GM18861 (cell line): ENCODE results near the gene SAMD5.
"Not testable (repeated sequence)": the region's sequence is repeated elsewhere in the genome, so short reads cannot be mapped to it uniquely, and the experiment has no call there.

Source experiments
- ATAC-seq: cut with Tn5 transposase; IDR thresholded peaks from one replicate; pipeline ENCODE4 v1.9.1; 2021; ENCODE audit not compliant: unreplicated experiment

The SAMD5 gene

DNA sequence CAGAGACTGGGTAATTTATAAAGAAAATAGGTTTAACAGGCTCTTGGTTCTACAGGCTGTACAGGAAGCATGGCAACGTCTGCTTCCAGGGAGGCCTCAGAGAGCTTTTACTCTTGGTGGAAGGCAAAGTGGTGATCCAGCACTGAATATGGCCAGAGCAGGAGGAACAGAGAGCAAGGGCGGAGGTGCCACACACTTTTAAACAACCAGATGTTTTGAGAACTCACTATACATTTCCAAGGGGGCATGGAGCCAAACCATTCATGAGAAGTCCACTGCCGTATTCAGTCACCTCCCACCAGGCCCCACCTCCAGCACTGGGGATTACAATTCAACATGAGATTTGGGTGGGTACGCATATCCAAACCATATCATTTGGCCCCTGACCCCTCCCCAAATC is 18.7 kb downstream of the SAMD5 start:
- ATAC-seq, result no peak

DNA sequence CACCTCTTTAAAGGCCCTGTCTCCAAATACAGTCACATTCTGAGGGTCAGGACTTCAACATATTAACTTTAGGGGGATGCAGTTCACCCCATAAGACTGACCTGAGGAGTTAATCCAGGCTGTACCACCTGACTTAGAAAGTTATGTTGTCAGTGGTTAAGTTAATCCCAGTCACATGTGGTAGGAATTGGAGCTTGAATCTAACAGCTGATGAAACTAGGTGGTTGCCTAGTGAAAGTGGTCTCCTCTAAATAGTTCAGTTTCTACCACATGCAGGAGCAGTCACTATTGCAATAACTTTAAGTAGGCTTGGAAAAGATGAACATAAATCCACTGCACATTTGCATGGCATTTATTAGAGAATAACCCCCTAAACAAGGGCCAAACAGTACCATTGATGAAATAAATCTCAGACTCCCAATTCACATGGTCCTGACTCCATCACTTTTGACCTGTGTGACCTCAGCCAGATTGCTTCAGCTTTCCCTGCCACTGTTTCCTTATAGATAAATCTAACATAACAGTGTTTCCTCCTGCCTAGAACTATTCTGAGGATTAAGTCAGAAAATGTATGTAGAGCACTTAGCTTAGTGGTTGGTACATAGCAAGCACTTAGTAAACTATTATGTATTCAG is 20.1 kb downstream of the SAMD5 start:
- ATAC-seq, result no peak

DNA sequence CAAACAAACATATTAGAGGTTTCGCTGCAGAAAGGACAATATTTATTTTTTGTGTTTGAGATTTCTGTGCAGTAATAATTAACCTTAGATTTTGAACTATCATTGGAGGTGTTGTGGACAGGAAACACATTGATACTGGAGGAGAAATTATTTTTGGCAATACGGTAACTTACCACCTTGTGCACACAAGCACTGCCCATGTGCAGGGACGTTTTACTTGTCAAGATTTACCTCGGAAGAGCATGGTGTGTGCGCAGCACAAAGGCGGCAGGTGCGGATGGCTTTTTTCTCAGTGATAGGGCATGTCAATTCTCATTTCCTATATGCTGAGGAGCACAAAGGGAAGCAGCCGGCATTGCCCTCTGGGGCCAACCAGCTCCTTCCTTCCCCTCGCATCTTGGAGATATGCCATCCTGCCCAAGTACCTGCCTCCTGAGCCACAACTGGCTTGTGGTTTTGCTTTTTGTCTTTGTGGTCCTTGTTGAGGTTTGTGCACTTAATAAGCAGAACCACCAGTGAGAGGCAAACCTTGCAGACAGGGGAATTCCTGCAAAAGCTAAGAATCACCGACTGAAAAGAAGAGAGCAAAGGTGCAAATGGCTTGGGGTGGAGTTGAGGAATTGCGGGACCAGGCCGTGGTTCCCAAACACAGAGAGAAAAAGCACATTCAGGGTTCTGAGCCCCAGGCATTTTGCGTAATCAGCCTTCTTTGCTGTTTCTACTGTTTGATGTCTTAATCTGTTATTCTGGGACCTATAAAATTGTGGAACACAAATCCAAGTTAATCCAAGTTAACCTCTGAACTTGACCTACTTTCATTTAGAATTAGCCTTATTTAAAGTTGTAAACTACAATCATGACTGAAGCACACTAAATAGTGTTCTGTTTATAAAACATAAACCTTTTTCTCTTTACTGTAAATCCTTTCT is 21.9 kb downstream of the SAMD5 start:
- peak; percentile 83 for ATAC-seq

DNA sequence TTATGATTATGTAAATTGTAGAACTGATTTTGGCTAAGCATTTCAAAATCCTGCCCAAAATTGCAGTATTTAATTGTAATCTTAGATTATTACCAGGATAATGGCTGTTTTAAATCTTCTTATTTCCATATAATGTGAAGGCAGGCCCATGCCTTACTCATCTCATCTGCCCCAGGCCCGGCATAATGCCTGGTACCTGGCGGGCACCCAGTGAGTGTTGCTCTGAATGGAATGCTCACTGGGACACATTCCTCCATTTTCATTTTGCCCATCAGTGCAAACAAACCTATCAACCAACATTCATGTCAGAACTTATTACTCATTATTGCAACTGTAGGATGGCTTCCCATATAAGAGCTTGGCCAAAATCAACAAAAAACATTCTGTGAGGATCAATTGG is 22.8 kb downstream of the SAMD5 start:
- ATAC-seq, result no peak

DNA sequence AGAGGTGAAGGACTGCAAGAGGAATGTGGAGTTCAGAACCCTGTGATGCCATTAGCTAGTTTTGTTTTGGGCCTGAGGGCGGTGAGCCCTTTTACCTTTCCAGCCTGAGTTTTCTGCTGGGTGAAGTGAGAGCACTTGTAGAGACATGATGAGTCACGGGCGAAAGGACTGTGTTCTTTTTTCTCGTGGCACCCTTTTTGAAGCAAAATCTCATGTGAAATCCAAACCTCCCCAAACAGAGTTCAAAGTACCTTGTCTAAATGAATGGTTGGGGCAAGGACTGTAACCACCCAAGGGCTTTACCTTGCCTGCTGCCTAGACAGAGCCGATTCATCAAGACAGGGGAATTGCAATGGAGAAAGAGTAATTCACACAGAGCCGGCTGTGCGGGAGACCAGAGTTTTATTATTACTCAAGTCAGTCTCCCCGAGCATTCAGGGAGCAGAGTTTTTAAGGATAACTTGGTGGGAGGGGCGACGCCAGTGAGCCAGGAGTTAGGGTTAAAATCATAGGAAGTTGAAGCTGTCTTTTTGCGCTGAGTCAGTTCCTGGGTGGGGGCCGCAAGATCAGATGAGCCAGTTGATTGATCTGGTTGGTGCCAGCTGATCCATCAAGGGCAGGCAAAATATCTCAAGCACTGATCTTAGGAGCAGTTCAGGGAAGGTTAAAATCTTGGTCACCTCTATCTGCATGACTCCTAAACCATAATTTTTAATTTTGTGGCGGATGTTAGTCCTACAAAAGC is 25.8 kb downstream of the SAMD5 start:
- no peak for ATAC-seq

DNA sequence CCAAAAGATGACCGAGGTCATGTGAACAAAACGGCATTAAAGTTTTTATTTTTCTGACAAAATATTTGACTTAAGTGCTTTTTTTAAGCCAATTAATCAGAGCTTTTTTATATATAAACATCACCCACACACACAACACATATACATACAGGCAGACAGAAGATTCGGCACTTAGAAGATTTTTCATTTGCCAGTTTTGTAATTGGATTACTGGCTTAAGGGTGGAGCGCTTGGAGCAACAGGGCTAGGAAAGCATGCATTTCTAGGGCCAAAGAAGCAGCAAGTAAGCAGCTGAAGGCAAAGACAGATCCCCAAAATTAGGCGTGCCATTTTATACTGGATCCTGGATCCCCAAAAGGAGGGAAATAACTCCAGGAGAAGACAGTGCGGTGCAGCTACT is 30.3 kb downstream of the SAMD5 start:
- ATAC-seq, result no peak

DNA sequence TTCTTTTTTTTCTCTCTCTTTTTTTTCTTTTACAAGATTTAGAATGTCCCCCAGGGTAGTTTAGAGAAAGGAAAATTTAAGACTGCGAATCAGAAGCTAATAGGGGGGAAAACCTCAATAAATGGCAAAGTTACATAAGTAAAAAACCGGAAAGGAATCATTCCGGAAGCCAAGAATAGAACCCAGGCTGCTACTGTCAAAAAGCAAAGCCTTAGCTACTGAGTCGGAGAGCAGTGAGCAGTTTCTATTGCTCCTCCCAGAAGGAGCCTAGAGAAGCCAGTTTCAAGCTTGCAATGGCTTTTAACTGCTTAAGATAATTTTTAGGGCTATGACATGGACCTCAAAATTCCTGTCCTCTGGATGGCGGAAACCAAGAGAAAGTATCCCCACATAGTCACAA is 31.6 kb downstream of the SAMD5 start:
- no peak for ATAC-seq

DNA sequence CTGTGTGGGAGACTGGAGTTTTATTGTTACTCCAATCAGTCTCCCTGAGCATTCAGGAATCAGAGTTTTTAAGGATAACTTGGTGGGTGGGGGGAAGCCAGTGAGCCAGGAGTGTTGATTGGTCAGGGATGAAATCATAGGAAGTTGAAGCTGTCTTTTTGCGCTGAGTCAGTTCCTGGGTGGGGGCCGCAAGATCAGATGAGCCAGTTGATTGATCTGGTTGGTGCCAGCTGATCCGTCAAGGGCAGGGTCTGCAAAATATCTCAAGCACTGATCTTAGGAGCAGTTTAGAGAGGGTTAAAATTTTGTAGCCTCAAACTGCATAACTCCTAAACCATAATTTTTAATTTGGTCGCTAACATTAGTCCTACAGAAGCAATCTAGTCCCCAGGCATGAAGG is 33.9 kb downstream of the SAMD5 start:
- not testable (repeated sequence) for ATAC-seq

DNA sequence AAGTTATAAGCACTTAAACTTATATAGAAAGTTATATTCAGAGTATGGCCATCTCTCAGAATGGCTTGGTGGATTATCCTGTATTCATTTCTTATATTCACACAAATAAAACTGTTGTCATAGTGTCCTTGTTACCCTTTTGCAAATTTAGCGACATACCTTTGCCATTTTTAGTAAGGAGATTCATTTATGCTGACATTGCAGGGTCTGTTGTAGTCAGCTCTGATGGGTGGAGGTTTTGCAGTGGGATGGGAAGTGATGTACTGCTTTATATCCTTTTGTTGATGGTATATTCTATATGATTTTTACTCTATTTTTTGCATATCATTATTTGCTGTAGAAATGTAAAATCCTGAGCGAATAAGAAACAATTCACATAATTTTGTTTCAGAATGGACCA is 35.9 kb downstream of the SAMD5 start:
- ATAC-seq, result no peak

DNA sequence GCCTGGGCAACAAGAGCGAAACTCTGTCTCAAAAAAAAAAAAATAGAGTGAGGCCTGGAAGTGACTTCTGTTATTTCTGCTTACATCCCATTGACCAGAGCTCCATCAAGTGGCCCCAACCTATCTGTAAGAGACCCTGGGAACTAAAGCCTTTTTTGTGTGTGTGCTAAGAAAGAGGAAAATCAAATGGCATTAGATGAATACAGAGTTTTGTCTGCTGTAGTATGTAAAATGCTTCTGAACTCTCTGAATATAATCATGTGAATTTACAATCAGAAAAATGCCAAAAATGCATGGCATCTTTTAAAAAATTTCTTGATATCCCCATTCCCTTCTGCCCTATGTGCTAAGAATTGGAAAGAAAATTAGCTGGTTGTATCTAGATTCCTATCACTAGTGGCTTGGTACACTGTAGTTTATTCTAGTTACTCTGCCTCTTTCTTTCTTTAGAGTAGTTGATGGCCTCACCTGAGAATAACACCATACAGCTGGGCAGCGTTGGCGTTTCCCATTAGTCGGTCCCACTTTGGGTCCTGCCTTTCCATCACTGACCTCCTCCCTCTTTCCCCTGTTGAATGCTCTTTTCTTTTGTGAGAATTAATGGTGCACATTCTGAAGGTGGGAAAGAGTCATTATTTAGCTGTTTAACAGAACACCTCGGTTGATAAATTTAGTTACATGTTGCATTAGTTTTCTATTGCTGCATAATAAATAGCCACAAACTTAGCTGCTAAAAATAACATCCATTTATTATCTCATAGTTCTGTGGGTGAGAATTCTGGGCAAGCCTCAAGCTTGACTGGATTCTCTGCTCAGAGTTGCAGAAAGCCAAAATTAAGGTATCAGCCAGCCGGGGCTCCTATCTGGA is 38.2 kb downstream of the SAMD5 start:
- no peak for ATAC-seq

DNA sequence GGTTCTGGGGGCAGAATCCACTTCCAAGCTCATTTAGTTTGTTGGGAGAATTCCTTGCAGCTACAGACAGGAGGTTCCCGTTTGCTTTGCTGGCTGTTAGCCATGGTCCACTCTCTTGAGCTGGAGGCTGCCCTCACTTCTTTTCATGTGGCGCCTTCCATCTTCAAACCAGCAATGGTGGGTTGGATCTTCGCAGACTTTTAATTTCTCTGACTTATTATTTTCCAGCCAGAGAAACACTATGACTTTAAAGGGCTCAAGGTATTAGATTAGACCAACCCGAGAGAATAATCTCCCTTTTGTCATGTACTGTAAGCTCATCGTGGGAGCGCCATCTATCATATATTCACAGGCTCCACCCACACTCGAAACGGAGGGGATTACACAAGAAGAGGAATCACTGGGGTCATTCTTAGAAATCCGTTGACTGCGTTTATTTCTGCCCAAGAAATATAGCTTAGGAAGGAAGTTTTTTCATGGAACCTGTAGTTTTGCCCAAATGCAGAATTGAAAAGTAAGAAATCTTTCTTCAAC is 38.9 kb downstream of the SAMD5 start:
- no peak for ATAC-seq

DNA sequence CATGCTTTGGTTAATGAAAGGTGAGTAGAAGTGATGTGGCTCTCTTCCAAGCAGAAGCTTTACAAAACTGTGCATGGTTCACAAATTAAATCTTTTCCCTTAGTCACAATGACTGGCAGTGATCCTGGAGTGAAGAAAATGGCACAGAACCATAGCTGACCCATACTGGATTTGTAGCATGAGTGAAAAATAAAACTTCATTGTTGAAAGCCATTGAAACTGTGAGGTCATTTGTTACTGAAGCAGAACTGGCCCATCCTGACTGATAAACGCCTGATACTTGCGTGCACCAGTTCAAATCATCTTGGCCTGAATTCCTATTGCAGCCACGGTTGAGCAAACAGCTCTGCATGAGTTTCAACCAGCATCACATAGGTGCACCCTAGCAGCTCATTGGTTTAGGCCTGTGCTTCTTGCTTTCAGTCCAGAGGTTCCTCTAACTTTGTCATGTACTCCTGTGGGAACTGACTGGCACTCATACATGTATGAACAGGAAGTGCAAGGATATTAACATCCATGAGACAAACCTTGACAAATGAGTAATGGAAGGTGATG is 40.5 kb downstream of the SAMD5 start:
- no peak for ATAC-seq

DNA sequence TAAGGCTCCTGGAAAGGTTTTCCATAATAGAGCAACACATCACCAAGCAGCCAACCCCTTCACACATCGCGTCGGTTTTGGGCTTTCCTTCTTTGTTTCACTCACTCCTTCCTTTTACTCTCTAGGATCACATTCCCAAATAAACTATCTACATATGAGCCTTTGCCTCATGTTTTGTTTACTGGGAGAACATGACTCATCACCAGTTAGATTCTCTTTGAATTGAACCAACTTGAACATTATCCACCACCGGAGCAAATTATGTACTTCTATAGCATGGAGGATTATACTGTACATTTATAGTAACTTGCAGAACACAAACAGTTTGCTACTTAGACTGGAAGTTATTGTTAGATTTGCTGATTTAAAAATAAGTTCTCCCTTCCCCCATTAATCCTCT is 41.0 kb downstream of the SAMD5 start:
- ATAC-seq, result no peak

DNA sequence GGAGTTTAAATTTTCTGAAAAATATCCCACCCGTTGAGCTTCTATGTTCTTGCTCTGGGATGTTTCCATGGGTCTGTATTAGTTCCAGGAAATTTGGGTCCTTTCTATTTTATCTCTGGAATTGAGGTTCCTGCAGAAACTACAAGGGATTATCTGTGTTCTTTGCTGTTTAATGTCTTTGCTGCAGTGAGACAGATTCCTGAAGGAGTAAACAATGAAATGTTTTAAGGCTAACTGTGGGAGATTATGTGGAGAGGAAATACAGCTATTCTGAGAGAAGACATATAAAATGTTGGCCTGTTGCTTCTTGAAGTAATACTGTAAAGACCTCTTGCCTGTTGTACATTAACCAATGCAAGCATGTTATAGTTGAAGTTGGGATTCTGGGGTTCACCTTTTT is 43.5 kb downstream of the SAMD5 start:
- no peak for ATAC-seq

DNA sequence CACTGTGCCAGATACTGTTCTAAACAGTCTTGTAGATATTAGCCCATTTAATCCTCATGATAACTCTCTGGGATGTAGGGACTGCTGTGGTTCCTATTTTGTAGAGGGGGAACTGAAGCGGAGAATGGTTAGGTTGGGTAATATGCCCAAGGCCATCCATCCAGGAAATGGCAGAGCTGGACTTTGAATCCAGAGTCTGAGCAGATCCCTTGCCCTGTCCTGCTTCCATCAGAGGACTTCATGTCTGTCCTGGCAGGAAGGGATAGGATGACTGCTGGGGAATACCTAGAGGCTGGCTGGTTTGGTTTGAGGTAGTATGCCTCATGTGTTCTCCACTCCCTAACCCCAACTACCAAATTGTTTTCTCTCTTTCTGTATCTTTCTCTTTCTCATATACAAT is 44.6 kb downstream of the SAMD5 start:
- no peak for ATAC-seq

DNA sequence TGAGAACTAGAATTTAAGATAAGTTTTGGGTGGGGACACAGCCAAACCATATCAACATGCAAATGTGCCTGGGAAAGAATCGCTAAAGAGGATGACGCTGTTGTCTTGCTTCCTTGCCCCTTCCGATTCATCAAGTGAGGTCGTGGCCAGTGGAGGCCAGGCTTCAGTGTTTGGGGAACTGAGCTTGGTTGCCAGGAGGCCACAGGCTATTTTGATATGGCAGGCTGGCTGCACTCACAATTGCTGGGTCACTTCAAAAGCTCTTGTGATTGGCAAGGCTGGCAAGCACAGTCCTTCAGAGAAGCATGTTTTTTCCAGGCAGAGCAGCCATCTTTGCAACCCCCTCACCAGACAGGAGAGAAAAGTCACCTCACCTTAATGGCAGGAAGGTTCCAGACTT is 45.8 kb downstream of the SAMD5 start:
- ATAC-seq, result no peak

DNA sequence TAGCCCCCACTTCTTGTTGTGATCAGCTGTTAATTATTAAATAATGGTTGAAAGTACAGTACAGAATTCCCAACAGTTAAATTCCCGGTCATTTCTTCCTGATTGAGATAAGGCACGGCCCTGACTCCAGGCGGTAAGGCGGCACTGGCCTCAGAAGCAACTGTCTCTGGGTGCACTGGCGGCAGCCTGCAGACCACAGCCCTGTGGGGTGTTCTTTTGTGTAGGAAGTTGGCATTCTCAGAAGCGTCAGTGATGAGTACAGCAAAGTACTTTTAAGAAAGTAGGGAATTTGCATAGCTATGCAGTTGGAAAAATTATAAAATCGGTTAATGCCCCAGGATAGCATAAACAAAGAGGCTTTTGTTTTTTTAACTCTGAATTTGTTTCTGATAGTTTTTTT is 50.5 kb downstream of the SAMD5 start:
- no peak for ATAC-seq

DNA sequence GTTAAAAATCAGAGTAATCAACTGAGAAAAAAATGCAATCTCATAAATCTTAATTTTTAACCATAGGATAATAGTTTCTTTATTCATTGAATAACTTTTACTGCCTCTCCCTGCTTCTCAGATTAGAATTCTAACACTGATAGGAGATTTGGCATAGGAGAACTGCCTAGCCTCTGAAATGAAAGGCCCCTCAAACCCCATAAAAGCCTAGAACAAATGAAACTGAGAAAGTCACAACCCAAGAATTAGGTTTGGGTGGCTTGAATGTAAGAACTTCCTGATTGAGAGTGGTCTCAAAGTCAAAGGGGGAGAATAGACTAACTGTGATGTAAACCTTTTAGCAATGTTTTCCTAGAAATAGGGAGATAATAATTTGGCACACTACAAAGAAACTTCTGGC is 52.2 kb downstream of the SAMD5 start:
- ATAC-seq, result peak; percentile 53

DNA sequence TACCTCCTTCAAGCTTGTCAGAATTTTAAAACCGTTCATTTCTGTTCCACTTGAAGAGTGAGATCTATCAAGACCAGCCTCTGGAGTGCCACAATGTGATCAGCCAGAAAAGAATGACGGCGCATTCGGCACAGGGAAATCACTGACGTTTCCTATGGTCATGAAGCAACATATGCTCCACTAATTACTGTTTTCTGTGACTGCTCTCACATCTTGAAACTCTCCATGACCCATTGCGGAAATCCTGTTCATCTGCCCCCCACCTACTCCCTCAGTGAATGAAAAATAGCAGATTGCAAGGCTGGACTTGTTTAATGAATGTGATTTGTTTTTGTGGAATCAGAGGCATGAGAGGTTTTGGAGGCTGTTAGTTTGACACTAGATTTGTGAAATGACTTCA is 53.2 kb downstream of the SAMD5 start:
- no peak for ATAC-seq

DNA sequence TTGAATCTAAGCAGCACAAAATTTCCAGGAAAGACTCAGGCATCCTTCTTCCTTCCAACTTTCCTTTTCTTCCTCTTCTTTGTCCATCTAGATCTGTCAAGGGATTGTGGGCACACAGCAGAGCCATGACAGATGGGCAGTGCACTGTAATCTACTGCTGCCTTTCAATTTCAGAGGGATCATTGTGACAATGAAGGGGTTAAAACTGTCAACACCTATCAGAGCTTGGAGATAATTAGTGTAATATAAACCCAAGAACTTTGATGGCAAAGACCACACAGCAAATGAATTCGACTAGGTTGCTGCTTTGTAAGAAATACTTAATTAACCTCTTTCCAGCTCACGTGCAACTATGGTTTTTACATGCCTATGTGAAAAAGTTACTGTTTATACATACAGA is 55.0 kb downstream of the SAMD5 start:
- no peak for ATAC-seq
